MM.1S (cell line): ENCODE data around the gene MAPKAP1.

Source experiments
- DNase-seq: peaks from one replicate; pipeline ENCODE4 v3.0.0-alpha.2; 2015
- H2AFZ ChIP-seq: fragments of 300-600 bp; sonication (generic); 2 replicates; pipeline ENCODE4 v1.6.0; 2016; ENCODE audit warnings: antibody characterized with exemption, low read length
- H3F3A ChIP-seq: fragments of 300-600 bp; sonication (generic); 2 replicates; pipeline ENCODE4 v1.6.1; 2016; ENCODE audit warnings: mild to moderate bottlenecking, antibody characterized with exemption, low read length, moderate library complexity, mixed read lengths; ENCODE audit not compliant: insufficient read depth
- H3K27ac ChIP-seq: fragments of 300-600 bp; sonication (generic); 2 replicates; pipeline ENCODE4 v1.5.1; 2016; ENCODE audit warnings: mild to moderate bottlenecking, low read length
- H3K27me3 ChIP-seq: fragments of 300-600 bp; sonication (generic); replicated peaks from 2 replicates; pipeline ENCODE4 v1.6.0; 2016; ENCODE audit warnings: low read length; ENCODE audit not compliant: insufficient read depth
- H3K36me3 ChIP-seq: fragments of 300-600 bp; sonication (generic); replicated peaks from 2 replicates; pipeline ENCODE4 v1.6.1; 2016; ENCODE audit warnings: mild to moderate bottlenecking, low read length, mixed read lengths; ENCODE audit not compliant: insufficient read depth
- H3K4me1 ChIP-seq: fragments of 300-600 bp; sonication (generic); 2 replicates; pipeline ENCODE4 v1.6.1; 2016; ENCODE audit warnings: low read length, mixed read lengths
- H3K4me2 ChIP-seq: fragments of 300-600 bp; sonication (generic); 2 replicates; pipeline ENCODE4 v1.6.0; 2016; ENCODE audit warnings: low read depth, low read length
- H3K4me3 ChIP-seq: fragments of 300-600 bp; sonication (generic); 2 replicates; pipeline ENCODE4 v1.5.1; 2016; ENCODE audit warnings: low read length, mixed read lengths
- H3K79me2 ChIP-seq: fragments of 300-600 bp; sonication (generic); 2 replicates; pipeline ENCODE4 v1.6.1; 2016; ENCODE audit warnings: mixed run types, low read length, mixed read lengths
- H3K9ac ChIP-seq: fragments of 300-600 bp; sonication (generic); 2 replicates; pipeline ENCODE4 v1.6.1; 2016; ENCODE audit warnings: low read length, mixed read lengths
- H3K9me2 ChIP-seq: fragments of 300-600 bp; sonication (generic); replicated peaks from 2 replicates; pipeline ENCODE4 v1.6.1; 2016; ENCODE audit warnings: mild to moderate bottlenecking, low read length, mixed read lengths; ENCODE audit not compliant: insufficient read depth
- H3K9me3 ChIP-seq: fragments of 300-600 bp; sonication (generic); replicated peaks from 2 replicates; pipeline ENCODE4 v1.6.1; 2016; ENCODE audit warnings: mild to moderate bottlenecking, low read length, mixed read lengths; ENCODE audit not compliant: insufficient read depth
- H4K20me1 ChIP-seq: fragments of 300-600 bp; sonication (generic); 2 replicates; pipeline ENCODE4 v1.6.1; 2016; ENCODE audit warnings: mild to moderate bottlenecking, low read length, moderate library complexity, mixed read lengths; ENCODE audit not compliant: insufficient read depth
- CTCF ChIP-seq: fragments of 300-600 bp; sonication (generic); IDR thresholded peaks from 2 replicates; pipeline ENCODE4 v1.5.1; 2016; ENCODE audit warnings: antibody characterized with exemption, low read length, mixed read lengths
- EZH2 ChIP-seq: fragments of 300-600 bp; sonication (generic); optimal IDR thresholded peaks from 2 replicates; pipeline ENCODE3; 2017; ENCODE audit warnings: low read depth, mild to moderate bottlenecking, antibody characterized with exemption, low read length, mixed read lengths
- EZH2phosphoT487 ChIP-seq: fragments of 300-600 bp; sonication (generic); IDR thresholded peaks from 2 replicates; pipeline ENCODE4 v1.6.1; 2018; ENCODE audit warnings: antibody characterized with exemption, low read length

The MAPKAP1 gene

GRCh38 chr9:125639057-125639456 lies 68.0 kb downstream of the MAPKAP1 start:
- H3K9ac ChIP-seq, result no peak overlapping the region
- H2AFZ ChIP-seq, result no peak overlapping the region
- no peaks in the 10 kb centered on the region for H3K36me3 ChIP-seq
- H4K20me1 ChIP-seq, result peaks cover 18% of the 10 kb centered on the region; the same call in 1 of the 2 replicates
- no peak overlapping the region for H3K4me3 ChIP-seq
- no peak overlapping the region for H3K4me2 ChIP-seq
- H3K9me2 ChIP-seq, result no peaks in the 10 kb centered on the region
- H3K27me3 ChIP-seq, result 0 out of 2 replicates have a peak, but pooled peaks cover 3% of the 10 kb centered on the region
- H3F3A ChIP-seq, result peaks cover 4% of the 10 kb centered on the region; the same call in 1 of the 2 replicates
- H3K79me2 ChIP-seq, result peaks cover 33% of the 10 kb centered on the region
- no peak for TF ChIP-seq EZH2
- no peak for TF ChIP-seq EZH2phosphoT487
- no peak for TF ChIP-seq CTCF
- DNase-seq, result no peak
- no peaks in the 10 kb centered on the region for H3K9me3 ChIP-seq
- H3K4me1 ChIP-seq, result peaks cover 31% of the 10 kb centered on the region
- no peak overlapping the region for H3K27ac ChIP-seq

GRCh38 chr9:125638239-125639045 lies 68.6 kb downstream of the MAPKAP1 start:
- Histone ChIP-seq H2AFZ (no peak overlapping the region), H3K9me3 (no peaks in the 10 kb centered on the region), H3F3A (peaks cover 10% of the 10 kb centered on the region), H3K9ac (no peak overlapping the region), H3K4me1 (peaks cover 37% of the 10 kb centered on the region), H3K79me2 (peaks cover 33% of the 10 kb centered on the region), H4K20me1 (peaks cover 15% of the 10 kb centered on the region; the same call in 1 of the 2 replicates), H3K27ac (no peak overlapping the region), H3K4me2 (no peak overlapping the region), H3K4me3 (no peak overlapping the region), H3K36me3 (no peaks in the 10 kb centered on the region), H3K9me2 (no peaks in the 10 kb centered on the region), H3K27me3 (no peaks in the 10 kb centered on the region)
- TF ChIP-seq EZH2phosphoT487, result no peak
- TF ChIP-seq EZH2, result no peak
- TF ChIP-seq CTCF, result no peak
- DNase-seq, result no peak

- Histone ChIP-seq H3K4me1 (peaks cover 48% of the 10 kb centered on the region), H3K27me3 (no peaks in the 10 kb centered on the region), H3K4me2 (no peak overlapping the region), H4K20me1 (peaks cover 15% of the 10 kb centered on the region; the same call in 1 of the 2 replicates), H3K9me3 (no peaks in the 10 kb centered on the region), H3K9me2 (no peaks in the 10 kb centered on the region), H3K79me2 (peaks cover 31% of the 10 kb centered on the region), H3K4me3 (no peak overlapping the region), H3K9ac (no peak overlapping the region), H3K36me3 (no peaks in the 10 kb centered on the region), H2AFZ (no peak overlapping the region), H3K27ac (no peak overlapping the region), H3F3A (peaks cover 22% of the 10 kb centered on the region)
- no peak for DNase-seq
- TF ChIP-seq EZH2, result no peak
Measured at GRCh38 chr9:125637241-125637640, 69.8 kb downstream of the MAPKAP1 start.

- H4K20me1 ChIP-seq, result peaks cover 15% of the 10 kb centered on the region; the same call in 1 of the 2 replicates
- no peak for DNase-seq
- no peaks in the 10 kb centered on the region for H3K9me3 ChIP-seq
- H3F3A ChIP-seq, result peaks cover 24% of the 10 kb centered on the region
- no peak overlapping the region for H3K9ac ChIP-seq
- H3K27me3 ChIP-seq, result no peaks in the 10 kb centered on the region
- no peaks in the 10 kb centered on the region for H3K9me2 ChIP-seq
- peaks cover 56% of the 10 kb centered on the region for H3K4me1 ChIP-seq
- H3K36me3 ChIP-seq, result no peaks in the 10 kb centered on the region
- peak overlapping the region; percentile 0; the same call in 1 of the 2 replicates for H3K27ac ChIP-seq
- no peak overlapping the region for H2AFZ ChIP-seq
- TF ChIP-seq EZH2 (no peak), EZH2phosphoT487 (no peak), CTCF (no peak)
- peak overlapping the region; percentile 2; the same call in 1 of the 2 replicates for H3K4me2 ChIP-seq
- no peak overlapping the region for H3K4me3 ChIP-seq
- peaks cover 34% of the 10 kb centered on the region for H3K79me2 ChIP-seq
Measured at GRCh38 chr9:125635888-125636287, 71.1 kb downstream of the MAPKAP1 start.
